IPS DF 6.9 (cell line): ENCODE results near the gene COL4A1.

Source experiments
- DNase-seq: peaks from one replicate; pipeline ENCODE4 v3.0.0-alpha.2; 2013; ENCODE audit warnings: low read depth, low spot score
- H3K27ac ChIP-seq: one replicate; pipeline ENCODE4 v1.5.1; 2013; ENCODE audit warnings: low read length, control low read depth
- H3K27me3 ChIP-seq: 2 replicates; pipeline ENCODE4 v1.6.1; 2013; ENCODE audit warnings: mild to moderate bottlenecking, low read length; ENCODE audit not compliant: control insufficient read depth, insufficient read depth
- H3K36me3 ChIP-seq: 2 replicates; pipeline ENCODE4 v1.6.1; 2013; ENCODE audit warnings: low read length; ENCODE audit not compliant: control insufficient read depth, insufficient read depth
- H3K4me1 ChIP-seq: 2 replicates; pipeline ENCODE4 v1.6.1; 2013; ENCODE audit warnings: low read length; ENCODE audit not compliant: control insufficient read depth, insufficient read depth
- H3K4me3 ChIP-seq: 2 replicates; pipeline ENCODE4 v1.5.1; 2013; ENCODE audit warnings: mild to moderate bottlenecking, low read length
- H3K9me3 ChIP-seq: 2 replicates; pipeline ENCODE4 v1.6.1; 2013; ENCODE audit warnings: low read length, inconsistent platforms; ENCODE audit not compliant: control insufficient read depth, insufficient read depth
- WGBS: extraction: QIAGEN DNeasy Blood & Tissue Kit; methylation state at CpG from one replicate; pipeline ENCODE4 v1.1.7; 2013; ENCODE audit warnings: mixed read lengths, missing lambda C conversion rate; ENCODE audit not compliant: insufficient read length, insufficient coverage; 5-methylcytosine and 5-hydroxymethylcytosine counted together

The COL4A1 gene

DNA sequence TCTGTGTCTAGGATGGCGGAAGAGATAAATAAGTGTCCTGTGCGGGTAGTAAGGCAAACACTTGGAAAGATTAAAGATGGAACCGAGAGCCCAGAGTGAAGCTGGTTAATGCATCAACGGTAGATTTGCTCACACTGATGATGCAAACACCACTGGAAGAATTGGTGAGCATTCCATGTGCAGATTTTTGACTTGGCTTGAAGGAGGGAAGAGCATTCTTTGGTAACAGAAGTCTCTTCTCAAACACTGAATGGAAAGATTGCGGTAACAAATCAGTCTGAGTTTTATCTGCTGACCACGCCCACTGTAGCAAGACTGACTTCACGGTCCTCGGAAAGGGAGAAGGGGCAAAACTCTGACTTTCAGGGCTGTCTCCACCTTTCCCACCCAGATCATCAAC is 112.5 kb downstream of the COL4A1 start:
- Histone ChIP-seq H3K27ac (no peak overlapping the region), H3K9me3 (no peaks in the 10 kb centered on the region), H3K4me1 (no peaks in the 10 kb centered on the region), H3K36me3 (peaks cover 6% of the 10 kb centered on the region; the same call in 1 of the 2 replicates), H3K4me3 (no peak overlapping the region), H3K27me3 (no peaks in the 10 kb centered on the region)
- no CpG with 5 or more reads among the region's 8 CpGs for WGBS
- no peak for DNase-seq

GRCh38 chr13:110193491-110193890 is 113.5 kb downstream of the COL4A1 start:
- Histone ChIP-seq H3K4me1 (no peaks in the 10 kb centered on the region), H3K4me3 (no peak overlapping the region), H3K27ac (no peak overlapping the region), H3K27me3 (no peaks in the 10 kb centered on the region), H3K9me3 (no peaks in the 10 kb centered on the region), H3K36me3 (peaks cover 6% of the 10 kb centered on the region; the same call in 1 of the 2 replicates)
- DNase-seq = no peak
- no CpG with 5 or more reads among the region's 10 CpGs for WGBS

- H3K27me3 ChIP-seq = no peaks in the 10 kb centered on the region
- H3K27ac ChIP-seq = no peak overlapping the region
- H3K9me3 ChIP-seq = no peaks in the 10 kb centered on the region
- peaks cover 6% of the 10 kb centered on the region; the same call in 1 of the 2 replicates for H3K36me3 ChIP-seq
- no peaks in the 10 kb centered on the region for H3K4me1 ChIP-seq
- no CpG with 5 or more reads among the region's 5 CpGs for whole genome bisulfite sequencing
- no peak overlapping the region for H3K4me3 ChIP-seq
- DNase-seq = no peak
Measured at GRCh38 chr13:110192472-110192871, 114.5 kb downstream of the COL4A1 start.

GRCh38 chr13:110187641-110188161 is 119.3 kb downstream of the COL4A1 start:
- DNase-seq = no peak
- H3K4me3 ChIP-seq = no peak overlapping the region
- no peaks in the 10 kb centered on the region for H3K4me1 ChIP-seq
- peaks cover 4% of the 10 kb centered on the region; the same call in 1 of the 2 replicates for H3K36me3 ChIP-seq
- no peaks in the 10 kb centered on the region for H3K9me3 ChIP-seq
- H3K27me3 ChIP-seq = no peaks in the 10 kb centered on the region
- WGBS = no CpG with 5 or more reads among the region's 5 CpGs
- H3K27ac ChIP-seq = no peak overlapping the region

DNA sequence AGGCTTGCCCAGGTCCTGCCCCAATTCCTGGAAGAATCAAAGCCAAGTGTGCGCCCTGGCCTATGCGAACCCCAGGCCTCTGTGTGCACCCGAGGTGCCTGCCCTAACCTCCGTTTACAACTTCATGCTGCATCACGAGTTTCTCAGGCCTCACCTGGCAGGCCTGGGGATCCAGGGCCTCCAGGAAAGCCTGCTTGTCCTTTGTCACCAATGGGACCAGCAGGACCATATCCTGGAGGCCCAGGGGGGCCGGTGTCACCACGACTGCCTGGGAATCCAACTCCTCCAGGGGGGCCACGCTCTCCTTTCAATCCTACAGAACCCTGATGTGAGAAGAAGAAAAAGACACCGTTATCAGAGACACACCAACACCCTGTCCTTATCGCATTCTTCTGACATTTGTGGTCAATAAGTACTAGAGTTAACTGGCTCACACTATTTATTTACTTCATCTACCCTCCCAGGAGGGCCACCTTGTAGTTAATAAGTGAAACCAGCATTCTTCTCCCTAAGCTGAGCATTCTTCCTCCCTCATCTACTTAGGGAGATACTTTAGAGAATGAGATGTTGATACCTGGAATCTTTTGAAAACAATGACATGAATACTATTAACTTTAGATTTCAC is 120.6 kb downstream of the COL4A1 start:
- no peaks in the 10 kb centered on the region for H3K27me3 ChIP-seq
- no peak for DNase-seq
- no peaks in the 10 kb centered on the region for H3K4me1 ChIP-seq
- no CpG with 5 or more reads among the region's 10 CpGs for WGBS
- no peaks in the 10 kb centered on the region for H3K9me3 ChIP-seq
- no peak overlapping the region for H3K4me3 ChIP-seq
- peaks cover 2% of the 10 kb centered on the region; the same call in 1 of the 2 replicates for H3K36me3 ChIP-seq
- H3K27ac ChIP-seq = no peak overlapping the region

DNA sequence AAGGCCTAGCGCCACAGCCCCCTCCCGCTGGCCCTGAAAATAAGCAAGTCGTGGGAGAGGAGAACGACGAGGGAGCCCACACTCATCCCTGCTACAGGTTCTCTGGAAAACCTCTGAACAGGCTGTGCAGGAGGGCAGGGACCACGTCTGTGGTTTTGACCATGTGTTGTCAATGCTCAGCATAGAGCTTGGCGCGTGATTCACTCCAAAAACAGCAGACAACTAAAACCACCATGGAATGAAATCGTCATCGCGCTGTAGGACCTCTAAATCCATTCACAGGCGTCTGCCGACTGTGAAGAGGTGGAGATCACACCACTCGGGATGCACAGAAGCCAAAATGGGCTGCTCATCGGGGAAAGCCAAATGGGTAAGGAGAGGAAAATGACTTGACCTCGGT is 121.3 kb downstream of the COL4A1 start:
- Histone ChIP-seq H3K9me3 (no peaks in the 10 kb centered on the region), H3K27ac (no peak overlapping the region), H3K27me3 (no peaks in the 10 kb centered on the region), H3K36me3 (peaks cover 2% of the 10 kb centered on the region; the same call in 1 of the 2 replicates), H3K4me1 (no peaks in the 10 kb centered on the region), H3K4me3 (no peak overlapping the region)
- no peak for DNase-seq
- no CpG with 5 or more reads among the region's 16 CpGs for WGBS

GRCh38 chr13:110183910-110184309 is 123.0 kb downstream of the COL4A1 start:
- peaks cover 2% of the 10 kb centered on the region; the same call in 1 of the 2 replicates for H3K36me3 ChIP-seq
- no CpG with 5 or more reads among the region's 7 CpGs for WGBS
- H3K9me3 ChIP-seq = no peaks in the 10 kb centered on the region
- no peak for DNase-seq
- no peaks in the 10 kb centered on the region for H3K27me3 ChIP-seq
- no peaks in the 10 kb centered on the region for H3K4me1 ChIP-seq
- H3K27ac ChIP-seq = no peak overlapping the region
- H3K4me3 ChIP-seq = no peak overlapping the region

GRCh38 chr13:110182461-110182860 is 124.5 kb downstream of the COL4A1 start:
- H3K27ac ChIP-seq = no peak overlapping the region
- no peaks in the 10 kb centered on the region for H3K4me1 ChIP-seq
- DNase-seq = no peak
- no peaks in the 10 kb centered on the region for H3K27me3 ChIP-seq
- no peaks in the 10 kb centered on the region for H3K9me3 ChIP-seq
- WGBS = no CpG with 5 or more reads among the region's 9 CpGs
- H3K4me3 ChIP-seq = no peak overlapping the region
- peaks cover 3% of the 10 kb centered on the region; the same call in 1 of the 2 replicates for H3K36me3 ChIP-seq

- peaks cover 4% of the 10 kb centered on the region; the same call in 1 of the 2 replicates for H3K36me3 ChIP-seq
- H3K4me1 ChIP-seq = no peaks in the 10 kb centered on the region
- H3K9me3 ChIP-seq = no peaks in the 10 kb centered on the region
- H3K27me3 ChIP-seq = no peaks in the 10 kb centered on the region
- no peak overlapping the region for H3K27ac ChIP-seq
- no CpG with 5 or more reads among the region's 11 CpGs for WGBS
- no peak for DNase-seq
- no peak overlapping the region for H3K4me3 ChIP-seq
Measured at GRCh38 chr13:110182003-110182402, 125.0 kb downstream of the COL4A1 start.

DNA sequence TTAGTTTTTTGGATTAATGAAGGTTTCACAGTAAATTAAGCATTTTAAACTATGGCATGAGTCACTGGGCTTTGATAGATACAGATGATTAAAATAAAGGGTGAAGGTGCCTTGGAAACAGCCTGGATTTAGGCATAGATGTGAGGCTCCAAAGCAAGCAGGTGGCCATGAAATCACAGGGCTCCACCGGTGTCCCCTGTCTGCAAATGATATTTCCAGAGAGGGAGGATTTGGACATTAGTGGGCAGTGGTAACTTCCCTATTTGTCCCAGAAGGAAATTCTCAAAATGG is 127.2 kb downstream of the COL4A1 start:
- no CpG with 5 or more reads among the region's 1 CpG for whole genome bisulfite sequencing
- no peak for DNase-seq
- no peak overlapping the region for H3K4me3 ChIP-seq
- no peaks in the 10 kb centered on the region for H3K9me3 ChIP-seq
- H3K36me3 ChIP-seq = peaks cover 6% of the 10 kb centered on the region
- H3K27ac ChIP-seq = no peak overlapping the region
- H3K4me1 ChIP-seq = no peaks in the 10 kb centered on the region
- no peaks in the 10 kb centered on the region for H3K27me3 ChIP-seq
